HEK293 (cell line): ENCODE measurements around the gene ITPKB.

Source experiments
- CTCF ChIA-PET: fragments of 350-600 bp; formaldehyde crosslinking; extraction: SDS; loops from one replicate; lab custom pipeline; 2021; ENCODE audit warnings: antibody characterized with exemption; lab: Yijun Ruan, JAX
- POLR2A ChIA-PET: fragments of 300-600 bp; formaldehyde crosslinking; extraction: SDS; loops from one replicate; lab custom pipeline; 2020; ENCODE audit warnings: antibody characterized with exemption, inconsistent platforms; lab: Yijun Ruan, JAX
- H3K27ac ChIP-seq: fragments of 200-500 bp; sonication (Bioruptor generic); 2 replicates; pipeline ENCODE4 v1.5.1; 2014; ENCODE audit warnings: low read depth, low read length, control low read depth, inconsistent platforms; ENCODE audit errors: extremely low read depth
- H3K36me3 ChIP-seq, 2 experiments: fragments of 200-500 bp in 1 of 2; sonication (Bioruptor generic) in 1 of 2; 1 replicate in 1 of 2; 2 replicates in 1 of 2; pipeline ENCODE4 v1.5.1; 2014 to 2017; ENCODE audit warnings: inconsistent platforms in 2 of 2, low read length in 2 of 2; ENCODE audit not compliant: control insufficient read depth in 2 of 2, insufficient read depth in 1 of 2
- H3K4me1 ChIP-seq: fragments of 200-500 bp; sonication (Bioruptor generic); 2 replicates; pipeline ENCODE4 v1.5.1; 2014; ENCODE audit warnings: mild to moderate bottlenecking, low read length, inconsistent platforms; ENCODE audit not compliant: control insufficient read depth, insufficient read depth
- H3K4me3 ChIP-seq: 2 replicates; pipeline ENCODE4 v1.5.1; 2011; ENCODE audit warnings: low read depth, mild to moderate bottlenecking, control low read depth, low read length, moderate library complexity
- H3K9me3 ChIP-seq: fragments of 200-500 bp; sonication (Bioruptor generic); 2 replicates; pipeline ENCODE4 v1.5.1; 2014; ENCODE audit warnings: low read depth, low read length, inconsistent platforms; ENCODE audit not compliant: control insufficient read depth, insufficient read depth
- GLIS1 ChIP-seq: fragments of 450-650 bp; formaldehyde crosslinking; IDR thresholded peaks from 2 replicates; pipeline ENCODE4 v1.5.1; 2016; ENCODE audit warnings: missing biosample characterization, missing genetic modification characterization
- HOXA7 ChIP-seq: sonication (generic); formaldehyde crosslinking; IDR thresholded peaks from 2 replicates; pipeline ENCODE4 v1.8.1; 2022; ENCODE audit warnings: missing genetic modification reagents, borderline replicate concordance
- OSR2 ChIP-seq: fragments of 450-650 bp; formaldehyde crosslinking; IDR thresholded peaks from 2 replicates; pipeline ENCODE4 v1.5.1; 2016; ENCODE audit warnings: missing biosample characterization, missing genetic modification characterization
- ZBTB1 ChIP-seq: fragments of 450-650 bp; formaldehyde crosslinking; IDR thresholded peaks from 2 replicates; pipeline ENCODE4 v1.5.1; 2016; ENCODE audit warnings: missing biosample characterization, missing genetic modification characterization
- ZBTB20 ChIP-seq: fragments of 450-650 bp; formaldehyde crosslinking; IDR thresholded peaks from 2 replicates; pipeline ENCODE4 v1.5.1; 2016; ENCODE audit warnings: missing biosample characterization, missing genetic modification characterization
- ZFHX2 ChIP-seq: fragments of 450-650 bp; formaldehyde crosslinking; conservative IDR thresholded peaks from 2 replicates; pipeline ENCODE4 v1.5.1; 2016; ENCODE audit warnings: missing biosample characterization, missing genetic modification characterization
- ZIC2 ChIP-seq: fragments of 450-650 bp; formaldehyde crosslinking; IDR thresholded peaks from 2 replicates; pipeline ENCODE4 v1.5.1; 2016; ENCODE audit warnings: missing biosample characterization, missing genetic modification characterization
- ZNF121 ChIP-seq: fragments of 450-650 bp; formaldehyde crosslinking; IDR thresholded peaks from 2 replicates; pipeline ENCODE4 v1.5.1; 2016; ENCODE audit warnings: missing biosample characterization, missing genetic modification characterization
- ZNF155 ChIP-seq: fragments of 450-650 bp; formaldehyde crosslinking; IDR thresholded peaks from 2 replicates; pipeline ENCODE4 v1.5.1; 2016; ENCODE audit warnings: missing biosample characterization, missing genetic modification characterization
- ZNF175 ChIP-seq: fragments of 450-650 bp; formaldehyde crosslinking; IDR thresholded peaks from 2 replicates; pipeline ENCODE4 v1.5.1; 2016; ENCODE audit warnings: missing biosample characterization, missing genetic modification characterization
- ZNF18 ChIP-seq: fragments of 450-650 bp; formaldehyde crosslinking; IDR thresholded peaks from 2 replicates; pipeline ENCODE4 v1.5.1; 2016; ENCODE audit warnings: missing biosample characterization, missing genetic modification characterization
- ZNF292 ChIP-seq: fragments of 450-650 bp; formaldehyde crosslinking; IDR thresholded peaks from 2 replicates; pipeline ENCODE4 v1.5.1; 2016; ENCODE audit warnings: low read depth, missing biosample characterization, missing genetic modification characterization, borderline replicate concordance
- ZNF423 ChIP-seq: fragments of 450-650 bp; formaldehyde crosslinking; IDR thresholded peaks from 2 replicates; pipeline ENCODE4 v1.5.1; 2016; ENCODE audit warnings: missing biosample characterization, missing genetic modification characterization
- ZNF488 ChIP-seq: fragments of 450-650 bp; formaldehyde crosslinking; IDR thresholded peaks from 2 replicates; pipeline ENCODE4 v1.5.1; 2016; ENCODE audit warnings: missing biosample characterization, missing genetic modification characterization
- ZNF510 ChIP-seq: fragments of 450-650 bp; formaldehyde crosslinking; IDR thresholded peaks from 2 replicates; pipeline ENCODE4 v1.5.1; 2018; ENCODE audit warnings: mild to moderate bottlenecking, missing genetic modification characterization, missing biosample characterization; ENCODE audit not compliant: insufficient replicate concordance
- ZNF555 ChIP-seq: fragments of 450-650 bp; formaldehyde crosslinking; conservative IDR thresholded peaks from 2 replicates; pipeline ENCODE4 v1.5.1; 2017; ENCODE audit warnings: missing biosample characterization, mild to moderate bottlenecking, missing genetic modification characterization, inconsistent platforms
- ZNF580 ChIP-seq: fragments of 450-650 bp; formaldehyde crosslinking; IDR thresholded peaks from 2 replicates; pipeline ENCODE4 v1.5.1; 2016; ENCODE audit warnings: missing biosample characterization, missing genetic modification characterization
- ZNF600 ChIP-seq: fragments of 450-650 bp; formaldehyde crosslinking; IDR thresholded peaks from 2 replicates; pipeline ENCODE4 v1.5.1; 2016; ENCODE audit warnings: missing biosample characterization, missing genetic modification characterization
- ZNF692 ChIP-seq: fragments of 450-650 bp; formaldehyde crosslinking; IDR thresholded peaks from 2 replicates; pipeline ENCODE4 v1.5.1; 2016; ENCODE audit warnings: missing biosample characterization, missing genetic modification characterization
- ZSCAN5A ChIP-seq: fragments of 450-650 bp; formaldehyde crosslinking; IDR thresholded peaks from 2 replicates; pipeline ENCODE4 v1.5.1; 2016; ENCODE audit warnings: missing biosample characterization, missing genetic modification characterization
- ZXDB ChIP-seq: fragments of 450-650 bp; formaldehyde crosslinking; IDR thresholded peaks from 2 replicates; pipeline ENCODE4 v1.5.1; 2016; ENCODE audit warnings: missing biosample characterization, missing genetic modification characterization

Gene ITPKB

GRCh38 chr1:226732856-226733291 is 6.2 kb downstream of the ITPKB start:
- H3K4me1 ChIP-seq: no peaks in the 10 kb centered on the region; the same call in 1 of the 2 replicates
- H3K36me3 ChIP-seq: peaks cover 0 to 23% of the 10 kb centered on the region in 2 experiments; a peak in 1 of 3 replicates
- no peak overlapping the region for H3K4me3 ChIP-seq
- POLR2A ChIA-PET: no interaction called here
- CTCF ChIA-PET: interaction anchor here (0.6 to 1.1 kb wide), 2 partner anchors 9 to 22 kb away, joined by 3 to 5 read pairs; no protein-coding TSS in a partner anchor
- no peaks in the 10 kb centered on the region for H3K9me3 ChIP-seq
- no peak overlapping the region for H3K27ac ChIP-seq
- TF ChIP-seq ZNF555 (tag by site-specific recombination) (no peak), ZSCAN5A (tag by site-specific recombination) (no peak), ZNF175 (tag by site-specific recombination) (no peak), ZNF423 (tag by site-specific recombination) (no peak), ZNF692 (tag by site-specific recombination) (0 out of 2 replicates have a peak, but pooled peaks have one; percentile 21), ZNF18 (tag by site-specific recombination) (peak; percentile 85), ZNF488 (no peak), ZFHX2 (tag by site-specific recombination) (no peak), OSR2 (tag by site-specific recombination) (no peak), ZXDB (tag by site-specific recombination) (no peak), ZBTB20 (peak; percentile 29; the same call in 1 of the 2 replicates), ZBTB1 (tag by site-specific recombination) (no peak), ZNF155 (tag by site-specific recombination) (no peak), ZIC2 (tag by site-specific recombination) (peak; percentile 89), ZNF121 (tag by site-specific recombination) (no peak), ZNF580 (no peak), ZNF510 (tag by site-specific recombination) (no peak), HOXA7 (CRISPR knock-in tag) (no peak), ZNF600 (tag by site-specific recombination) (peak; percentile 78; the same call in 1 of the 2 replicates), ZNF292 (tag by site-specific recombination) (no peak), GLIS1 (peak; percentile 56; the same call in 1 of the 2 replicates)
